Activated CD4-positive, alpha-beta T cell treated with anti-CD3 and anti-CD28 coated beads, Interleukin-2, amount 50 U/mL, for 48 hours (primary cell): ENCODE results near the gene RAB11FIP5.

Experiments used
- DNase-seq, 2 experiments: peaks; one replicate each; pipeline ENCODE4 v3.0.0-alpha.2; 2020

The RAB11FIP5 gene

GRCh38 chr2:73033142-73033765, 79.5 kb downstream of the RAB11FIP5 start:
- no peak for DNase-seq

GRCh38 chr2:73032702-73033097, 80.0 kb downstream of the RAB11FIP5 start:
- no peak for DNase-seq

- no peak for DNase-seq
These were observed 80.7 kb downstream of the RAB11FIP5 start for GRCh38 chr2:73031725-73032701.

- no peak for DNase-seq
These were observed 81.6 kb downstream of the RAB11FIP5 start for GRCh38 chr2:73031095-73031678.

GRCh38 chr2:73028841-73029240, 83.9 kb downstream of the RAB11FIP5 start:
- DNase-seq: no peak

DNA sequence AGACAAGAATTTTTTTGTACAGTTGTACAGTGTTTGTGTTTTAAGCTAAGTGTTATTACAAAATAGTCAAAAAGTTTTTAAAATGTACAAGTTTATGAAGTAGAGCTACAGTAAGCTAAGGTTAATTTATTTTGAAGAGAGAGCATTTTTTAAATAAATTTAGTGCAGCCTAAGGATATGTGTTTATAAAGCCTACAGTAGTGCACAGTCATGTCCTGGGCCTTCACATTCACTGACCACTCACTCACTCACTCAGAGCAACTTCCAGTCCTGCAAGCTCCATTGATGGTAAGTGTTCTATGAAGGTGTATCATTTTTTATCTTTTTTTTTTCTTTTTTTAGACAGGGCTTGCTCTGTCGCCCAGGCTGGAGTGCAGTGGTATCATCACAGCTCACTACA, 85.4 kb downstream of the RAB11FIP5 start:
- DNase-seq: no peak

GRCh38 chr2:73023497-73023896, 89.3 kb downstream of the RAB11FIP5 start:
- no peak for DNase-seq
